ENCODE results near the gene NTPCR. TPM values are rescaled to one million over a fixed set of nuclear protein-coding genes. Genes with fewer than 3 reads are reported as not detected.

Gene NTPCR
- total RNA-seq, 2 donors from 2014 or later: 28.3 to 29.1 TPM

GRCh38 chr1:232956081-232956480 lies 5.7 kb downstream of the NTPCR start:
- 98% methylated on average over 6 of the region's 6 CpGs for WGBS
- no peak for DNase-seq (ENCODE audit: low spot score)
- Histone ChIP-seq H3K4me1 (replicated peaks) (no peaks in the 10 kb centered on the region), H3K4me3 (no peak overlapping the region), H3K36me3 (no peaks in the 10 kb centered on the region), H3K9me3 (no peaks in the 10 kb centered on the region), H3K27me3 (replicated peaks; ENCODE audit: insufficient read depth) (no peaks in the 10 kb centered on the region), H3K27ac (no peak overlapping the region)
- TF ChIP-seq CTCF (IDR thresholded peaks at IDR 0.05) (no peak), POLR2AphosphoS5 (IDR thresholded peaks at IDR 0.05) (no peak), POLR2A (IDR thresholded peaks at IDR 0.05) (no peak)
- intact Hi-C loops (cut with DNase I): no loop called here

- TF ChIP-seq POLR2AphosphoS5 (IDR thresholded peaks at IDR 0.05): no peak
- TF ChIP-seq POLR2A (IDR thresholded peaks at IDR 0.05): no peak
- TF ChIP-seq CTCF (IDR thresholded peaks at IDR 0.05): no peak
- H3K4me1 ChIP-seq (replicated peaks): no peaks in the 10 kb centered on the region
- H3K9me3 ChIP-seq: no peaks in the 10 kb centered on the region
- no peaks in the 10 kb centered on the region for H3K27me3 ChIP-seq (replicated peaks; ENCODE audit: insufficient read depth)
- H3K36me3 ChIP-seq: no peaks in the 10 kb centered on the region
- 100% methylated on average over 1 of the region's 1 CpG for WGBS
- no peak overlapping the region for H3K27ac ChIP-seq
- no peak for DNase-seq (ENCODE audit: low spot score)
- intact Hi-C loops (cut with DNase I): no loop called here
- H3K4me3 ChIP-seq: no peak overlapping the region
Observed at GRCh38 chr1:232958067-232958466, 7.7 kb downstream of the NTPCR start.

- WGBS: 71% methylated on average over 10 of the region's 10 CpGs
- intact Hi-C loops (cut with DNase I): no loop called here
- Histone ChIP-seq H3K9me3 (no peaks in the 10 kb centered on the region), H3K27ac (peak overlapping the region in 1 of 2 donors; percentile 13), H3K4me1 (replicated peaks) (no peaks in the 10 kb centered on the region), H3K36me3 (no peaks in the 10 kb centered on the region), H3K27me3 (replicated peaks; ENCODE audit: insufficient read depth) (no peaks in the 10 kb centered on the region), H3K4me3 (no peak overlapping the region)
- no peak for DNase-seq (ENCODE audit: low spot score)
- TF ChIP-seq POLR2AphosphoS5 (IDR thresholded peaks at IDR 0.05): no peak
Observed at GRCh38 chr1:232962761-232963745, 12.6 kb downstream of the NTPCR start.

GRCh38 chr1:232964601-232965000 lies 14.2 kb downstream of the NTPCR start:
- no peak for DNase-seq (ENCODE audit: low spot score)
- intact Hi-C loops (cut with DNase I): no loop called here
- H3K4me3 ChIP-seq: no peak overlapping the region
- H3K36me3 ChIP-seq: no peaks in the 10 kb centered on the region
- TF ChIP-seq CTCF (IDR thresholded peaks at IDR 0.05) (no peak), POLR2A (IDR thresholded peaks at IDR 0.05) (no peak)
- H3K4me1 ChIP-seq (replicated peaks): no peaks in the 10 kb centered on the region
- H3K9me3 ChIP-seq: no peaks in the 10 kb centered on the region
- no peak overlapping the region for H3K27ac ChIP-seq
- WGBS: 85% methylated on average over 4 of the region's 4 CpGs
- H3K27me3 ChIP-seq (replicated peaks; ENCODE audit: insufficient read depth): no peaks in the 10 kb centered on the region

GRCh38 chr1:232965124-232965911 lies 14.9 kb downstream of the NTPCR start:
- WGBS: 92% methylated on average over 10 of the region's 10 CpGs
- TF ChIP-seq POLR2AphosphoS5 (IDR thresholded peaks at IDR 0.05): no peak
- no peak for TF ChIP-seq POLR2A (IDR thresholded peaks at IDR 0.05)
- no peak for TF ChIP-seq CTCF (IDR thresholded peaks at IDR 0.05)
- DNase-seq (ENCODE audit: low spot score): no peak
- Histone ChIP-seq H3K4me1 (replicated peaks) (no peaks in the 10 kb centered on the region), H3K4me3 (no peak overlapping the region), H3K27me3 (replicated peaks; ENCODE audit: insufficient read depth) (no peaks in the 10 kb centered on the region), H3K27ac (no peak overlapping the region), H3K36me3 (no peaks in the 10 kb centered on the region), H3K9me3 (no peaks in the 10 kb centered on the region)
- intact Hi-C loops (cut with DNase I): no loop called here

Data from prostate gland (tissue), 2 donors.